Measurements from ENCODE around the gene MST1R. TPM values are rescaled to one million over a fixed set of nuclear protein-coding genes. Genes with fewer than 3 reads are reported as not detected.

The MST1R gene
- total and polyA plus RNA-seq, 4 experiments from 2014 or later, result 0.38 to 1.3 (median 1.3) TPM; not detected in 1

DNA sequence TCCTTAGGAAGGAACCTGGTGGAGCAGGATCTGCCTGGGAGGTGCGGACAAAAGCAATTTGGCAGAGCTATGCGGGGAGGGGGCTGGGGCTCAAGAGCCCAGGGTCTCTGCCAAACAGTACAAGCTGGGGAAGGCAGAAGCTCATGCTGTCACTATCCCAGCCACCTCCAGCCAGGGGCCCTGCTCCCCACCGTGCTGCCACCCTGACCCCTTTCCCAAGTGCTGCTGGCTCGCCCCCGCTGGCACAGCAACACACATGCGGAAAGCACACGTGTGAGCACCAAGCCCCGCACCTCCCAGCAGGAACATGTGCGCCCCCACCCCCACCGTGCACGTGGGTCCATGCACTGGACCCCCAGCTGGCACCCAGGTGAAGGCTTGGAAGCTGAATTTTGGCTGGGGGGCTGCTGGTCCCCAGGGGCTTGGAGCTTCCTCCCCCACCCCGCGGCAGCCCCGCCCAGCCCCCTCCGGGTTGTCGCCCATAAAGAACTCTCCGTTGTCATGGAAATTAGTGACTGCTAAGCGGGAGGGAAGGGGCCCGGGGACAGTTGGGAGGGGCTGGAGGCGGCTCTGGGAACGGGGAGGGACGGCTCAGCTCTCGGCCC, 34.7 kb downstream of the MST1R start:
- Histone ChIP-seq H3K36me3 (ENCODE audit: insufficient read depth, low read length) (no peaks in the 10 kb centered on the region), H3K4me3 (ENCODE audit: low read length in 2 of 2) (peak overlapping the region in 1 of 2 donors; percentile 28), H3K4me1 (ENCODE audit: insufficient read depth, low read length) (peaks cover 17% of the 10 kb centered on the region), H3K27me3 (ENCODE audit: insufficient read depth, low read length) (peaks cover 23% of the 10 kb centered on the region), H3K27ac (ENCODE audit: low read depth, low read length) (no peak overlapping the region), H3K9me3 (ENCODE audit: control insufficient read depth in 1 of 2, low read length in 2 of 2) (no peaks in the 10 kb centered on the region)
- DNase-seq, result no peak
- CTCF ChIA-PET (ENCODE audit: partially characterized antibody), result interaction anchor here (1.7 kb wide), 1 partner anchor 30 kb away, joined by 5 read pairs; no protein-coding TSS in a partner anchor
- H3K36me3 Mint-ChIP-seq, result no peaks in the 10 kb centered on the region
- peak overlapping the region in 6 of 8 donors; percentile 29 to 66 (median 54) for H3K4me3 Mint-ChIP-seq
- H3K9me3 Mint-ChIP-seq, result no peaks in the 10 kb centered on the region
- no peak overlapping the region for H3K27ac Mint-ChIP-seq
- H3K4me1 Mint-ChIP-seq, result peaks cover 1 to 24% (median 11%) of the 10 kb centered on the region in 4 donors
- POLR2A ChIA-PET (ENCODE audit: partially characterized antibody), result no interaction called here
- peaks cover 17 to 19% of the 10 kb centered on the region in 2 donors for H3K27me3 Mint-ChIP-seq
- intact Hi-C loops (cut with micrococcal nuclease), result loop anchor here (2.0 kb wide), 1 partner anchor 38 kb away; no protein-coding TSS in a partner anchor

DNA sequence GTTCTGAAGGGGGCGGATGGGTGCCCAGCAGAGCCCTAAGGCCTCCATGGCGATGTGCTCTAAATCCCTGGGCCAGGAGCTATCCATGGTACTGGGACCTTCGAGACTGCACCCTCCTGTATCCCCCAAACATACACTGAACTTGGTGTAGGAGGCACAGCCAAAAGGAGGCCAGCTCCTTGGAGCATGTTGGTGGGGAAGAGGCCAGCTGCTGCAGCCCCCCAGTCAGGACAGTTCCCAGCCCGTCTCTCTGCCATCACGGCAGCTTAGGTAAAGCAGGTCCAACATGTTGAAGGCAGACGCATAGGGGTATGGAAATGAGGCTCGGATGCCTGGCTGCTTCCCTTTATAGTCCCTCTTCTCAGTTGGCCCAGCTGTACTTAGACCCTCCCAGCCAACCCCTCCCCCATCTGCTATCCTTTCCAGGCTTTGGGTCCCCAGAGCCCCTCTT, 35.8 kb downstream of the MST1R start:
- Histone ChIP-seq H3K4me1 (ENCODE audit: insufficient read depth, low read length) (peaks cover 17% of the 10 kb centered on the region), H3K27ac (ENCODE audit: low read depth, low read length) (no peak overlapping the region), H3K4me3 (ENCODE audit: low read length in 2 of 2) (no peak overlapping the region), H3K27me3 (ENCODE audit: insufficient read depth, low read length) (peaks cover 23% of the 10 kb centered on the region), H3K9me3 (ENCODE audit: control insufficient read depth in 1 of 2, low read length in 2 of 2) (no peaks in the 10 kb centered on the region), H3K36me3 (ENCODE audit: insufficient read depth, low read length) (no peaks in the 10 kb centered on the region)
- intact Hi-C loops (cut with micrococcal nuclease), result loop anchor here (2.0 kb wide), 1 partner anchor 39 kb away; no protein-coding TSS in a partner anchor
- ChIA-PET CTCF (ENCODE audit: partially characterized antibody) (no interaction called here), POLR2A (ENCODE audit: partially characterized antibody) (interaction anchor here (0.5 kb wide), 1 partner anchor 29 kb away, joined by 4 read pairs; no protein-coding TSS in a partner anchor)
- Mint-ChIP-seq H3K27ac (peak overlapping the region in 1 of 7 donors; percentile 29), H3K36me3 (no peaks in the 10 kb centered on the region), H3K4me1 (peaks cover under 1 to 21% (median 7%) of the 10 kb centered on the region in 4 donors), H3K27me3 (peaks cover 17 to 19% of the 10 kb centered on the region in 2 donors), H3K4me3 (peak overlapping the region in 6 of 8 donors; percentile 21 to 66 (median 53)), H3K9me3 (no peaks in the 10 kb centered on the region)
- DNase-seq, result no peak

DNA sequence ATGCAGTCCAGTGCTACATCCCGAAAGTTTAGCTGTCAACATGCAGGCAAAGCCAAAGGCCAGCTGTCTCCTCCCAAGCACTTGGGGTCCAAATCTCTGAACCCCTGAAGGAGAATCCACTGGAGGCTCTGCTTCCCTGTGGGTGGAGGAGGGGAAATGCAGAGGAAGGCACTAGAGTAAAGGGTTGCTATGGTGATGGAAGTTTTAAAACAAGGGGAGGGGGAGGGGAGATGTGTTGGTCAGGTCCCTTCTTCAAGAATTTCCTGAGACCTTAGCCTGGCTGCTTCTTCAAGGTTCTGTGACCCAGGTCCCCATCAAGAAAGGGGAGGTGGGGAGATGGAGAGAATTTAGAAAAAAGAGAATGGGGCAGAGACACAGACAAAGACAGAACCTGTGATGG, 36.3 kb downstream of the MST1R start:
- no peaks in the 10 kb centered on the region for H3K9me3 Mint-ChIP-seq
- H3K9me3 ChIP-seq (ENCODE audit: control insufficient read depth in 1 of 2, low read length in 2 of 2), result no peaks in the 10 kb centered on the region
- H3K4me3 Mint-ChIP-seq, result peak overlapping the region in 4 of 8 donors; percentile 4 to 66 (median 48)
- H3K27me3 Mint-ChIP-seq, result peaks cover 17 to 19% of the 10 kb centered on the region in 2 donors
- ChIA-PET POLR2A (ENCODE audit: partially characterized antibody) (interaction anchor here (0.5 kb wide), 1 partner anchor 28 kb away, joined by 4 read pairs; no protein-coding TSS in a partner anchor), CTCF (ENCODE audit: partially characterized antibody) (no interaction called here)
- peaks cover 0 to 18% (median 6%) of the 10 kb centered on the region in 4 donors for H3K4me1 Mint-ChIP-seq
- intact Hi-C loops (cut with micrococcal nuclease), result no loop called here
- no peak overlapping the region for H3K27ac ChIP-seq (ENCODE audit: low read depth, low read length)
- no peak overlapping the region for H3K27ac Mint-ChIP-seq
- H3K4me1 ChIP-seq (ENCODE audit: insufficient read depth, low read length), result peaks cover 17% of the 10 kb centered on the region
- peaks cover 23% of the 10 kb centered on the region for H3K27me3 ChIP-seq (ENCODE audit: insufficient read depth, low read length)
- H3K4me3 ChIP-seq (ENCODE audit: low read length in 2 of 2), result no peak overlapping the region
- no peaks in the 10 kb centered on the region for H3K36me3 Mint-ChIP-seq
- no peaks in the 10 kb centered on the region for H3K36me3 ChIP-seq (ENCODE audit: insufficient read depth, low read length)
- no peak for DNase-seq

DNA sequence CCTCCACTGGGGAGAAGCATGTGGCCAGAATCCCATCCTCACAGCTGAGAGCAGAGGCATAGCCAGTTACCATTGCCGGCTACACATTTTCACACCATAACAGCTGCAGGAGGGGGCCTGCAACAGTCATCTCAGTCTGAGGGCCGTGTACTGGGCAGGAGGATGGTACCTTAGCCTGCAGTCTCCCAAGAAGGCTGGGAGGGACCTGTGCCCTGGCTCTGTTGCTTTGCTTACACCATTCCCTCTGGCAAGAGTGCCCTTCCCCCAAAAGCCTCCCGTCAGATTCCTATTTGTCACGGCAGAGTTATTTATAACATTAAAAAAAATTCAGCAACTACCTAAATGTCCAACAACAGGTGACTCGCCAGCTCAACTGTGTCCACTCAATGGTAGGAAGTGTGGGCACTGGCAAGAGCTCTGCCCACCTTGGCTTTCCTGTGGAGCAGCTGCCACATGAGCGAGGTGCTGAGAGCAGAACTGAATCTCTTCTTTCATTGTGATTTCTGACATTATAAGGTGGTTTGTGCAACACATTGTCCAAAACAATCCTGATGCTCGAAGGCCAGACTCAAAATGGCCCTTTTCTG, 38.4 kb downstream of the MST1R start:
- CTCF ChIA-PET (ENCODE audit: partially characterized antibody), result no interaction called here
- Histone ChIP-seq H3K27ac (ENCODE audit: low read depth, low read length) (no peak overlapping the region), H3K36me3 (ENCODE audit: insufficient read depth, low read length) (no peaks in the 10 kb centered on the region), H3K4me1 (ENCODE audit: insufficient read depth, low read length) (peaks cover 17% of the 10 kb centered on the region), H3K4me3 (ENCODE audit: low read length in 2 of 2) (no peak overlapping the region), H3K9me3 (ENCODE audit: control insufficient read depth in 1 of 2, low read length in 2 of 2) (no peaks in the 10 kb centered on the region), H3K27me3 (ENCODE audit: insufficient read depth, low read length) (peaks cover 23% of the 10 kb centered on the region)
- intact Hi-C loops (cut with micrococcal nuclease), result no loop called here
- H3K9me3 Mint-ChIP-seq, result no peaks in the 10 kb centered on the region
- peaks cover 15 to 19% of the 10 kb centered on the region in 2 donors for H3K27me3 Mint-ChIP-seq
- H3K27ac Mint-ChIP-seq, result no peak overlapping the region
- H3K36me3 Mint-ChIP-seq, result no peaks in the 10 kb centered on the region
- H3K4me3 Mint-ChIP-seq, result no peak overlapping the region
- POLR2A ChIA-PET (ENCODE audit: partially characterized antibody), result no interaction called here
- no peak for DNase-seq
- peaks cover 0 to 7% (median 0%) of the 10 kb centered on the region in 4 donors for H3K4me1 Mint-ChIP-seq

DNA sequence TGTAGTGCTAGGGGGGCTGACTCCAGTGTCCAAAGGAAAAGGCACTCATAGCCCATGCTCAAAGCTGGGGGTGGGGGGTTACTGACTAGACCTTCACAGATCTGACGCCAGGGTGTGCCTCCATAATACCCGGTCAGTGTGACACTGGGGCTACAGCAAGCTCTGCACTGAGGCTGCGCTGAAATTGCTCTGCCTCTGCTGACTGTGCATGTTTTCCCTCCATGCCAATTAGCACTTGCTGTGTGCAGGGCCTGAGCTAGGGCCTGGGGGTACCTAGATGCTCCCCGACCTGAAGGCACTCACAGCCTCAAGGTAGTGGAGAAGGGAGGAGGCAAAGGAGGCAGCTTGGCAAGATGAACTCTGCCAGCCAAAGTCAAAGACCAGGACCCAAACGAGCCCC, 39.2 kb downstream of the MST1R start:
- Histone ChIP-seq H3K9me3 (ENCODE audit: control insufficient read depth in 1 of 2, low read length in 2 of 2) (no peaks in the 10 kb centered on the region), H3K4me1 (ENCODE audit: insufficient read depth, low read length) (peaks cover 11% of the 10 kb centered on the region), H3K36me3 (ENCODE audit: insufficient read depth, low read length) (no peaks in the 10 kb centered on the region), H3K27ac (ENCODE audit: low read depth, low read length) (no peak overlapping the region), H3K4me3 (ENCODE audit: low read length in 2 of 2) (no peak overlapping the region), H3K27me3 (ENCODE audit: insufficient read depth, low read length) (peaks cover 23% of the 10 kb centered on the region)
- Mint-ChIP-seq H3K27me3 (peaks cover 15 to 19% of the 10 kb centered on the region in 2 donors), H3K4me1 (peaks cover 0 to 7% (median 0%) of the 10 kb centered on the region in 4 donors), H3K4me3 (no peak overlapping the region), H3K36me3 (no peaks in the 10 kb centered on the region), H3K27ac (no peak overlapping the region), H3K9me3 (no peaks in the 10 kb centered on the region)
- DNase-seq, result no peak
- POLR2A ChIA-PET (ENCODE audit: partially characterized antibody), result no interaction called here
- CTCF ChIA-PET (ENCODE audit: partially characterized antibody), result no interaction called here
- intact Hi-C loops (cut with micrococcal nuclease), result no loop called here

DNA sequence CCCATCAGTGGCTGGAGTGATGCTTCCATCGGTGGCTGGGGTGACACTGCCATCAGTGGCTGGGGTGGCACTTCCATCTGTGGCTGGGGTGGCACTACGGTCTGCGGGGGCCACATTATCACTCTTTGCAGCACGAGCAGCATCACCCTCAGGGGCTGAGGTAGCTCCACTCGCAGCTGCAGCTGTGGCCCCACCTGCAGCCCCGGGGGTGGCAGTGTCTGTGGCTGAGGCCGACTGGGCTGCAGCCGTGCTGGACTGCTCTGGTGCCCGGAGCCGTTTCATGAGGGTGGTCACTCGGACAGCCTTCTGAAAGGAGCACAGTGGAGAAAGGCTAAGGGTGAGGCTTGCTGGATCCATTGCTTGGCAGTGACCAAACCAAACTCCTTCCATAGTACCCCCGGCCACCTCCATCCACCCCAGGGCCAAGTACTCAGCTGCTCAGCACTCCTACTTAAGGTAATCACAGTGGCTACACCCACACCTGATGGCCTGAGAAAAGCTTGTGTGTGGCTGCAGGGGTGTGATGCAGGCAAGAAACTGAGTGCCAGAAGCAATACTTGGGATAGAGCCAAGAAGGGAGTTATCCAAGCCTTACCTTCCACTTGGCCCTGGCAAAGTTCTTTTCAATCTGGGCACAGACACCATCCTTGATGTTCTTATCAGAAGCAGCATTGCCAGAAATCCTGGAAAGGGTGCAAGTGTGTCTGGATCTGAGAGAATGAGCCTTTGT, 43.9 kb downstream of the MST1R start:
- H3K36me3 Mint-ChIP-seq, result no peaks in the 10 kb centered on the region
- Histone ChIP-seq H3K4me3 (ENCODE audit: low read length in 2 of 2) (no peak overlapping the region), H3K36me3 (ENCODE audit: insufficient read depth, low read length) (no peaks in the 10 kb centered on the region), H3K27ac (ENCODE audit: low read depth, low read length) (no peak overlapping the region), H3K27me3 (ENCODE audit: insufficient read depth, low read length) (peaks cover under 1% of the 10 kb centered on the region), H3K9me3 (ENCODE audit: control insufficient read depth in 1 of 2, low read length in 2 of 2) (no peaks in the 10 kb centered on the region), H3K4me1 (ENCODE audit: insufficient read depth, low read length) (peaks cover 13% of the 10 kb centered on the region)
- H3K4me3 Mint-ChIP-seq, result peak overlapping the region in 1 of 8 donors; percentile 10
- CTCF ChIA-PET (ENCODE audit: partially characterized antibody), result no interaction called here
- intact Hi-C loops (cut with micrococcal nuclease), result loop anchor here (5.0 kb wide), 1 partner anchor 72 kb away; the partner anchor contains the start of gene IP6K1
- H3K27ac Mint-ChIP-seq, result no peak overlapping the region
- POLR2A ChIA-PET (ENCODE audit: partially characterized antibody), result no interaction called here
- H3K9me3 Mint-ChIP-seq, result no peaks in the 10 kb centered on the region
- H3K27me3 Mint-ChIP-seq, result peaks cover 0 to 2% of the 10 kb centered on the region in 2 donors
- H3K4me1 Mint-ChIP-seq, result peaks cover 3 to 11% (median 7%) of the 10 kb centered on the region in 4 donors
- no peak for DNase-seq

Measured in CD4-positive, alpha-beta memory T cell (primary cell).